HCT116 (cell line): ENCODE measurements around the gene FLNA. TPM values are rescaled to one million over a fixed set of nuclear protein-coding genes. Genes with fewer than 3 reads are reported as not detected.

Experiments used
- ATAC-seq: fragments of 200-7000 bp; cut with Tn5 transposase; 2 replicates; pipeline ENCODE4 v1.9.1; 2020; ENCODE audit warnings: mild to moderate bottlenecking, moderate library complexity
- BruUV-seq: library from RNA; stranded (reverse); fragments of 400-500 nt; replicated peaks from 2 replicates; lab custom pipeline; 2021; lab: Mats Ljungman, UMichigan
- CTCF ChIA-PET: fragments of 300-600 bp; sonication (Branson Sonifier 250); formaldehyde crosslinking; loops from one replicate; lab custom pipeline; 2021; ENCODE audit warnings: antibody characterized with exemption; lab: Charles Lee
- POLR2A ChIA-PET: fragments of 300-600, 350-600 bp; sonication (Branson Sonifier 250); formaldehyde crosslinking; loops from one replicate; lab custom pipeline; 2021; ENCODE audit warnings: antibody characterized with exemption; lab: Charles Lee
- RAD21 ChIA-PET, 2 experiments: fragments of 300-600 bp; sonication (Branson Sonifier 250); formaldehyde crosslinking; loops; one replicate each; lab custom pipeline; 2023; ENCODE audit warnings: low total read pairs in 2 of 2; ENCODE audit not compliant: uncharacterized antibody in 2 of 2, unreplicated experiment in 2 of 2, low non-redundant PET in 1 of 2; lab: Charles Lee
- DNase-seq: peaks from one replicate; pipeline ENCODE4 v3.0.0-alpha.2; 2010; ENCODE audit warnings: low read depth, low spot score
- H2AFZ ChIP-seq: fragments of 200-600 bp; shearing (Covaris generic), sonication (generic); 2 replicates; pipeline ENCODE4 v1.6.1; 2017; ENCODE audit warnings: low read depth, mixed run types, mixed read lengths, antibody characterized with exemption, low read length; ENCODE audit not compliant: poor library complexity, severe bottlenecking
- H3K27ac ChIP-seq: 2 replicates; pipeline ENCODE4 v1.5.1; 2012; ENCODE audit warnings: low read depth, low read length
- H3K27me3 ChIP-seq: fragments of 200-600 bp; sonication (generic); 2 replicates; pipeline ENCODE4 v1.6.1; 2016; ENCODE audit warnings: mixed run types, low read length, mixed read lengths; ENCODE audit not compliant: insufficient read depth
- H3K36me3 ChIP-seq, 2 experiments: fragments of 200-500 bp in 1 of 2; fragments of 200-600 bp in 1 of 2; sonication (Bioruptor generic) in 1 of 2; sonication (generic) in 1 of 2; 2 replicates each; pipeline versions ENCODE4 v1.5.1 to v1.6.1; 2014 to 2016; ENCODE audit warnings: low read length in 2 of 2, inconsistent platforms in 1 of 2, mixed read lengths in 1 of 2, mixed run types in 1 of 2; ENCODE audit not compliant: insufficient read depth in 2 of 2, control insufficient read depth in 1 of 2
- H3K4me1 ChIP-seq, 2 experiments: fragments of 200-600 bp in 1 of 2; sonication (generic) in 1 of 2; 2 replicates each; pipeline versions ENCODE4 v1.5.1 to v1.6.1; 2012 to 2017; ENCODE audit warnings: low read length in 2 of 2, inconsistent platforms in 1 of 2, mild to moderate bottlenecking in 1 of 2, mixed read lengths in 1 of 2, mixed run types in 1 of 2, moderate library complexity in 1 of 2; ENCODE audit not compliant: insufficient read depth in 2 of 2, control insufficient read depth in 1 of 2
- H3K4me2 ChIP-seq: fragments of 200-600 bp; sonication (generic); 2 replicates; pipeline ENCODE4 v1.6.1; 2017; ENCODE audit warnings: mixed run types, low read length, mixed read lengths
- H3K4me3 ChIP-seq, 2 experiments: fragments of 200-600 bp in 1 of 2; sonication (generic) in 1 of 2; replicated peaks in 1 of 2; 2 replicates each; pipeline ENCODE4 v1.5.1; 2011 to 2016; ENCODE audit warnings: low read length in 2 of 2, control low read depth in 1 of 2, low read depth in 1 of 2, mild to moderate bottlenecking in 1 of 2, mixed read lengths in 1 of 2, mixed run types in 1 of 2
- H3K79me2 ChIP-seq: fragments of 200-600 bp; sonication (generic); 2 replicates; pipeline ENCODE4 v1.6.1; 2017; ENCODE audit warnings: mild to moderate bottlenecking, mixed run types, low read length, moderate library complexity, mixed read lengths; ENCODE audit not compliant: insufficient read depth
- H3K9ac ChIP-seq: fragments of 200-600 bp; sonication (generic); 2 replicates; pipeline ENCODE4 v1.6.1; 2016; ENCODE audit warnings: low read length, mixed read lengths
- H3K9me2 ChIP-seq: fragments of 200-600 bp; sonication (generic), shearing (Covaris generic); 2 replicates; pipeline ENCODE4 v1.6.1; 2017; ENCODE audit warnings: mixed run types, mild to moderate bottlenecking, moderate library complexity; ENCODE audit not compliant: insufficient read depth
- H3K9me3 ChIP-seq, 2 experiments: fragments of 200-500 bp in 1 of 2; fragments of 200-600 bp in 1 of 2; sonication (Bioruptor generic) in 1 of 2; sonication (generic) in 1 of 2; 2 replicates each; pipeline ENCODE4 v1.6.1; 2014 to 2017; ENCODE audit warnings: low read length in 2 of 2, mixed read lengths in 2 of 2, inconsistent platforms in 1 of 2, low read depth in 1 of 2, mild to moderate bottlenecking in 1 of 2, mixed run types in 1 of 2, moderate library complexity in 1 of 2; ENCODE audit not compliant: control insufficient read depth in 1 of 2, insufficient read depth in 1 of 2
- H4K20me1 ChIP-seq: fragments of 200-600 bp; sonication (generic), shearing (Covaris generic); 2 replicates; pipeline ENCODE4 v1.6.1; 2017; ENCODE audit warnings: mixed run types, mild to moderate bottlenecking, moderate library complexity; ENCODE audit not compliant: insufficient read depth
- CBX3 ChIP-seq: IDR thresholded peaks from 2 replicates; pipeline ENCODE4 v1.6.1; 2012; ENCODE audit warnings: low read depth
- EGR1 ChIP-seq: IDR thresholded peaks from 2 replicates; pipeline ENCODE4 v1.6.1; 2012; ENCODE audit warnings: low read depth
- EZH2 ChIP-seq: fragments of 200-600 bp; sonication (generic); IDR thresholded peaks from 2 replicates; pipeline ENCODE4 v1.6.1; 2017; ENCODE audit warnings: antibody characterized with exemption, mixed run types
- JUND ChIP-seq: IDR thresholded peaks from 2 replicates; pipeline ENCODE4 v1.6.1; 2012
- POLR2A ChIP-seq: IDR thresholded peaks from 2 replicates; pipeline ENCODE4 v1.7.0; 2011; ENCODE audit warnings: borderline replicate concordance; ENCODE audit not compliant: insufficient read depth, insufficient read length; ENCODE audit errors: extremely low read depth
- RAD21 ChIP-seq: IDR thresholded peaks from 2 replicates; pipeline ENCODE4 v1.6.1; 2012; ENCODE audit warnings: low read depth, mild to moderate bottlenecking
- SP1 ChIP-seq: IDR thresholded peaks from 2 replicates; pipeline ENCODE4 v1.6.1; 2012; ENCODE audit warnings: low read depth
- SRF ChIP-seq: IDR thresholded peaks from 2 replicates; pipeline ENCODE4 v1.6.1; 2012; ENCODE audit warnings: low read depth
- ZNF274 ChIP-seq: fragments of 200-500 bp; sonication (Bioruptor generic); IDR thresholded peaks from 2 replicates; pipeline ENCODE4 v1.6.1; 2014; ENCODE audit warnings: mild to moderate bottlenecking, low read depth, low read length, inconsistent platforms
- intact Hi-C: fragments of 100-400 bp; cut with micrococcal nuclease; formaldehyde crosslinking; loops from 2 replicates; pipeline ENCODE4 v1.10.0; 2022
- total RNA-seq: library from RNA; stranded (reverse); gene quantifications from one replicate; pipeline ENCODE4 v1.2.1, GENCODE V29; 2021; ENCODE audit not compliant: unreplicated experiment
- TF ChIP-seq, protein P1 (sequence below): IDR thresholded peaks from 2 replicates; pipeline ENCODE4 v1.6.1; 2012
- TF ChIP-seq, protein P2 (sequence below): IDR thresholded peaks from 2 replicates; pipeline ENCODE4 v1.6.1; 2012
- TF ChIP-seq, protein P3 (sequence below): IDR thresholded peaks from 2 replicates; pipeline ENCODE4 v1.6.1; 2011; ENCODE audit warnings: mild to moderate bottlenecking, low read length, moderate library complexity; ENCODE audit not compliant: insufficient replicate concordance; ENCODE audit errors: extremely low read depth

The FLNA gene
- total RNA-seq, 1 experiment from 2014 or later = 546 TPM

DNA sequence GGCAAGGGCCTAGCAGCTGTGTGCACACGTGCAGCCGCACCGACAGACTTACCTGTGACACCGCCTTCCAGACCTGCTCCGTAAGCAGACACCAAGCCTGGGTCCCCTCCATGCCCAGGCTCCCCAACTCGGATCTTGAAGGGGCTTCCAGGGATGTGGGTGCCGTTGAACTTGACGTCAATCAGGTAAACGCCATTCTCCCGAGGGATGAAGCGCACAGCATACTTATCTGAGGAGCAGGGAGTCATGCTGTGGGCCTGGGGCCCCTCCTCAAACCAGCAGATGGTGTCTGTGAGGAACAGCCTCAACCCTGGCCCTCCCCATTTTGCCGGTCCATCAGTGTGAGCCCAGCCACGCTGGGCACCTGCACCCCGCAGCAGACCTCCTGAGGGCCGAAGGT lies 24.5 kb downstream of the FLNA start:
- ChIA-PET POLR2A (interaction anchor here (1.0 kb wide), 1 partner anchor 21 kb away, joined by 4 read pairs; no protein-coding TSS in a partner anchor), RAD21 (no interaction called here), CTCF (no interaction called here)
- H3K4me2 ChIP-seq = no peak overlapping the region
- no peaks in the 10 kb centered on the region for H3K4me1 ChIP-seq
- no peaks in the 10 kb centered on the region for H3K9me3 ChIP-seq
- intact Hi-C loops = no loop called here
- H3K9me2 ChIP-seq = no peaks in the 10 kb centered on the region
- no peak overlapping the region for H3K4me3 ChIP-seq
- no TSS peak for BruUV-seq
- no peaks in the 10 kb centered on the region for H3K27me3 ChIP-seq
- ATAC-seq = no peak
- TF ChIP-seq EZH2 (no peak), SP1 (no peak), CBX3 (no peak), JUND (no peak)
- TF ChIP-seq, protein P1, sequence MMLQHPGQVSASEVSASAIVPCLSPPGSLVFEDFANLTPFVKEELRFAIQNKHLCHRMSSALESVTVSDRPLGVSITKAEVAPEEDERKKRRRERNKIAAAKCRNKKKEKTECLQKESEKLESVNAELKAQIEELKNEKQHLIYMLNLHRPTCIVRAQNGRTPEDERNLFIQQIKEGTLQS = no peak
- TF ChIP-seq, protein P2, sequence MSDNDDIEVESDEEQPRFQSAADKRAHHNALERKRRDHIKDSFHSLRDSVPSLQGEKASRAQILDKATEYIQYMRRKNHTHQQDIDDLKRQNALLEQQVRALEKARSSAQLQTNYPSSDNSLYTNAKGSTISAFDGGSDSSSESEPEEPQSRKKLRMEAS = no peak
- TF ChIP-seq, all 23 proteins: peak for 0
- Histone ChIP-seq H3K36me3 (peaks cover 5 to 6% of the 10 kb centered on the region in 2 experiments; a peak in 2 of 4 replicates), H3K9ac (no peak overlapping the region), H3K27ac (no peak overlapping the region), H2AFZ (no peak overlapping the region), H3K79me2 (no peaks in the 10 kb centered on the region), H4K20me1 (no peaks in the 10 kb centered on the region)
- no peak for DNase-seq

DNA sequence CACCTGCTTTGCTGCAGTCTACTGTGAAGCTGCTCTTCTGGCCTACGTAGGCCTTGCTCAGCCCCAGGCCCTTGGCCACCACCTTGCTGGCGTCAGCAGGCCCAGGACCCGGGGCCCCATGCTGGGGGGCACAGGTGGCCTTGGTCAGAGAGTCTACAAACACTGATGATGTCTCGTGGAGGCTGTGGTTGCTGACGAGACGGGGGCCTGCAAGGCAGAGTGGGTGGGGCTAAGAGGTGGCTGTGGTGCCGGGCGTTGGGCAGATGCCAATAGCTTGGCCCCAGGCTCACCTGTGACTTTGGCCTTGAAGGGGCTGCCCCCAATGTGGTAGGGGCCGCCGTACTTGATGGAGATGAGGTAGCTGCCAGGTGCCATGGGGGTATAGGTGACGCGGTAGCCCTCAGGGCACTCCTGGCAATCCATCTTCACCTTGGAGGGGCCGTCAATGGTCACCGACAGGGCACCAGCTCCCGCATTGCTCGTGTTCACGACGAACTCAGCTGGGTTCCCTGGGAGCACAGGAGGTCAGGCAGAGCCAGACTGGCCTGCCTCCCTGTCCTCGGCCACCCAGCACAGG lies 25.0 kb downstream of the FLNA start:
- no TSS peak for BruUV-seq
- no peaks in the 10 kb centered on the region for H3K27me3 ChIP-seq
- H2AFZ ChIP-seq = no peak overlapping the region
- no peak for TF ChIP-seq ZNF274
- no peak for TF ChIP-seq SRF
- TF ChIP-seq, protein P3, sequence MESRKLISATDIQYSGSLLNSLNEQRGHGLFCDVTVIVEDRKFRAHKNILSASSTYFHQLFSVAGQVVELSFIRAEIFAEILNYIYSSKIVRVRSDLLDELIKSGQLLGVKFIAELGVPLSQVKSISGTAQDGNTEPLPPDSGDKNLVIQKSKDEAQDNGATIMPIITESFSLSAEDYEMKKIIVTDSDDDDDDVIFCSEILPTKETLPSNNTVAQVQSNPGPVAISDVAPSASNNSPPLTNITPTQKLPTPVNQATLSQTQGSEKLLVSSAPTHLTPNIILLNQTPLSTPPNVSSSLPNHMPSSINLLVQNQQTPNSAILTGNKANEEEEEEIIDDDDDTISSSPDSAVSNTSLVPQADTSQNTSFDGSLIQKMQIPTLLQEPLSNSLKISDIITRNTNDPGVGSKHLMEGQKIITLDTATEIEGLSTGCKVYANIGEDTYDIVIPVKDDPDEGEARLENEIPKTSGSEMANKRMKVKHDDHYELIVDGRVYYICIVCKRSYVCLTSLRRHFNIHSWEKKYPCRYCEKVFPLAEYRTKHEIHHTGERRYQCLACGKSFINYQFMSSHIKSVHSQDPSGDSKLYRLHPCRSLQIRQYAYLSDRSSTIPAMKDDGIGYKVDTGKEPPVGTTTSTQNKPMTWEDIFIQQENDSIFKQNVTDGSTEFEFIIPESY = no peak
- no peak for TF ChIP-seq EGR1
- TF ChIP-seq POLR2A = no peak
- no peak for TF ChIP-seq RAD21
- ChIA-PET POLR2A (interaction anchor here (1.0 kb wide), 1 partner anchor 22 kb away, joined by 4 read pairs; no protein-coding TSS in a partner anchor), RAD21 (no interaction called here), CTCF (no interaction called here)
- H3K9me2 ChIP-seq = no peaks in the 10 kb centered on the region
- no peaks in the 10 kb centered on the region for H3K4me1 ChIP-seq
- no peaks in the 10 kb centered on the region for H4K20me1 ChIP-seq
- ATAC-seq (no peak), DNase-seq (no peak)
- no peak overlapping the region for H3K9ac ChIP-seq
- H3K4me2 ChIP-seq = no peak overlapping the region
- H3K4me3 ChIP-seq = no peak overlapping the region
- H3K9me3 ChIP-seq = no peaks in the 10 kb centered on the region
- intact Hi-C loops = no loop called here
- H3K36me3 ChIP-seq = peaks cover 5 to 6% of the 10 kb centered on the region in 2 experiments; a peak in 2 of 4 replicates
- H3K27ac ChIP-seq = no peak overlapping the region
- no peaks in the 10 kb centered on the region for H3K79me2 ChIP-seq
